Esophagus mucosa (tissue), 1 donor: ENCODE measurements around the gene AFF3. TPM values are rescaled to one million over a fixed set of nuclear protein-coding genes. Genes with fewer than 3 reads are reported as not detected.
"Not testable (repeated sequence)": the region's sequence is repeated elsewhere in the genome, so short reads cannot be mapped to it uniquely, and the experiment has no call there.

Source experiments
- ATAC-seq: fragments of 200-7000 bp; cut with Tn5 transposase; one replicate; pipeline ENCODE4 v1.9.1; 2020
- total RNA-seq: library from RNA; stranded (reverse); gene quantifications from one replicate; pipeline ENCODE4 v1.2.4, GENCODE V29; 2023
- donor health status: DM: yes; HTN: yes; CAD: no.

The AFF3 gene
- total RNA-seq, 1 donor from 2014 or later = 0.96 TPM

GRCh38 chr2:100107440-100107839 is 35.0 kb downstream of the AFF3 start:
- no peak for ATAC-seq

- no peak for ATAC-seq
Measured at GRCh38 chr2:100106460-100106859, 35.9 kb downstream of the AFF3 start.

GRCh38 chr2:100105678-100106054 is 36.7 kb downstream of the AFF3 start:
- ATAC-seq = no peak

GRCh38 chr2:100104718-100105677 is 37.4 kb downstream of the AFF3 start:
- ATAC-seq = no peak

GRCh38 chr2:100104265-100104664 is 38.1 kb downstream of the AFF3 start:
- not testable (repeated sequence) for ATAC-seq

GRCh38 chr2:100103527-100104252 is 38.7 kb downstream of the AFF3 start:
- peak; percentile 11 for ATAC-seq

GRCh38 chr2:100102466-100103180 is 39.8 kb downstream of the AFF3 start:
- not testable (repeated sequence) for ATAC-seq

- not testable (repeated sequence) for ATAC-seq
Measured at GRCh38 chr2:100098855-100099254, 43.5 kb downstream of the AFF3 start.

- not testable (repeated sequence) for ATAC-seq
Measured at GRCh38 chr2:100097611-100098294, 44.6 kb downstream of the AFF3 start.

- not testable (repeated sequence) for ATAC-seq
Measured at GRCh38 chr2:100095845-100096244, 46.5 kb downstream of the AFF3 start.

- not testable (repeated sequence) for ATAC-seq
Measured at GRCh38 chr2:100091807-100092206, 50.6 kb downstream of the AFF3 start.

GRCh38 chr2:100085744-100086143 is 56.6 kb downstream of the AFF3 start:
- ATAC-seq = not testable (repeated sequence)

- not testable (repeated sequence) for ATAC-seq
Measured at GRCh38 chr2:100083421-100084216, 58.8 kb downstream of the AFF3 start.

GRCh38 chr2:100082302-100082978 is 60.0 kb downstream of the AFF3 start:
- ATAC-seq = not testable (repeated sequence)

- no peak for ATAC-seq
Measured at GRCh38 chr2:100077935-100078334, 64.5 kb downstream of the AFF3 start.

- no peak for ATAC-seq
Measured at GRCh38 chr2:100077456-100077855, 64.9 kb downstream of the AFF3 start.

- ATAC-seq = no peak
Measured at GRCh38 chr2:100075532-100075931, 66.9 kb downstream of the AFF3 start.

- no peak for ATAC-seq
Measured at GRCh38 chr2:100073110-100073509, 69.3 kb downstream of the AFF3 start.

- no peak for ATAC-seq
Measured at GRCh38 chr2:100072503-100072902, 69.9 kb downstream of the AFF3 start.

GRCh38 chr2:100071335-100072043 is 70.9 kb downstream of the AFF3 start:
- no peak for ATAC-seq
